HG02759 (cell line): ENCODE data around the gene AACS.
"Not testable (repeated sequence)": the region's sequence is repeated elsewhere in the genome, so short reads cannot be mapped to it uniquely, and the experiment has no call there.

Source experiments
- ATAC-seq: cut with Tn5 transposase; IDR thresholded peaks from one replicate; pipeline ENCODE4 v1.9.1; 2021; ENCODE audit warnings: mild to moderate bottlenecking, moderate library complexity; ENCODE audit not compliant: unreplicated experiment

Gene AACS

GRCh38 chr12:125056306-125056705 lies 8.9 kb upstream of the AACS start:
- no peak for ATAC-seq

DNA sequence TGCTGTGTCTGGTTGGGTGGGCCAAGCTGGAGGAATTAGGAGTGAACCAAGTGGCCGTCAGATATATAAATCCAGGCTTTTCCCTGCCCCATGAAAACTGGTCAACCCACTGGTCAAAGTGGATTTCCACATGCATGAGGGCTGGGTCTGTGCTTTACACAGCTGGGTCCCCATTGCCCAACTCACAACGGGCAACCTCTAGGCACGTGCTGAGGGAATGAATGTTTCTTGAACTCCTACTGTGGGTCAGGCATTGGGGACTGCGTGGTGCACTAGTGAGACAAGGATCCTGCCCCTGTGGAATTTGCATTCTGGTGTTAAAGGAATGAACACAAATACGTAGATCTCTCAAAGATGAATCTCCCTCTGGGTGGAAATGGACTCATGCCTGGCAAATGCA lies 7.5 kb upstream of the AACS start:
- ATAC-seq, result no peak

DNA sequence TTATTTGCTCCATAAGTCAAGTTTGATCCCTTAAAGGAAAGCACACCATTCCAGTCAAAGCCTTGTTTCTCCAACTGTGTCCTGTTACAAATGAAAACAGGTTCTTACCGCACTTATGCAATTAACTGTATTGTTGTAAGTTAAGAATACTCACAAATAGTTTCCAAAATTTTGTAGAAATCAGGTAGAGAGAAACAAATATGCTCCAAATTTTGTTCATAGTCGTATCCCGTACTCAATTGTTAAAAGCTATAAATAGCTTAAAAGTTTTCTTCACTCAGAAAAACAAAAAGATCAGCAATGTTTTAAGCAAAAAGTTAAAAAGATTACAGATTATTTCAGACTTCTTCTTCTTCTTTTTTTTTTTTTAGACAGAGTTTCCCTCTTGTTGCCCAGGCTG lies 4.0 kb upstream of the AACS start:
- ATAC-seq, result no peak

DNA sequence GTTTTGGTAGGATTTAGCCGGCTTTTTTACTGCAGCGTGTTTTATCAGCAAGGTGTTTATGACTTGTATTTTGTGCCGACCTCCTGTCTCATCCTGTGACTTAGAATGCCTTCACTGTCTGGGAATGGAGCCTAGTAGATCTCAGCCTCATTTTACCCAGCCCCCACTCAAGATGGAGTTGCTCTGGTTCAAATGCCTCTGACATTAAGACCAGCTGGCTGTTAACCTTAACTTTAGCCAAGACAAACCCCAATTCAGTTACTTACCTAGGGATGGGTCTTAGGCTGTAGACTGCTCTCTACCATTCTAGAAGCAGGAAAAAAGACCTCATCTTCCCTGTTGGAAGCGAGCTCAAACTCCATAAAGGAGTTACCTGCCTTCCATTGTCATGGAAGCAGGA lies 1.7 kb upstream of the AACS start:
- ATAC-seq, result not testable (repeated sequence)

GRCh38 chr12:125064492-125064891 lies 743 bp upstream of the AACS start:
- ATAC-seq, result no peak

GRCh38 chr12:125065919-125066570 lies 810 bp downstream of the AACS start:
- ATAC-seq, result no peak

GRCh38 chr12:125068391-125068790 lies 3.2 kb downstream of the AACS start:
- ATAC-seq, result no peak

GRCh38 chr12:125069616-125070015 lies 4.4 kb downstream of the AACS start:
- ATAC-seq, result no peak

GRCh38 chr12:125070112-125070511 lies 4.9 kb downstream of the AACS start:
- no peak for ATAC-seq

DNA sequence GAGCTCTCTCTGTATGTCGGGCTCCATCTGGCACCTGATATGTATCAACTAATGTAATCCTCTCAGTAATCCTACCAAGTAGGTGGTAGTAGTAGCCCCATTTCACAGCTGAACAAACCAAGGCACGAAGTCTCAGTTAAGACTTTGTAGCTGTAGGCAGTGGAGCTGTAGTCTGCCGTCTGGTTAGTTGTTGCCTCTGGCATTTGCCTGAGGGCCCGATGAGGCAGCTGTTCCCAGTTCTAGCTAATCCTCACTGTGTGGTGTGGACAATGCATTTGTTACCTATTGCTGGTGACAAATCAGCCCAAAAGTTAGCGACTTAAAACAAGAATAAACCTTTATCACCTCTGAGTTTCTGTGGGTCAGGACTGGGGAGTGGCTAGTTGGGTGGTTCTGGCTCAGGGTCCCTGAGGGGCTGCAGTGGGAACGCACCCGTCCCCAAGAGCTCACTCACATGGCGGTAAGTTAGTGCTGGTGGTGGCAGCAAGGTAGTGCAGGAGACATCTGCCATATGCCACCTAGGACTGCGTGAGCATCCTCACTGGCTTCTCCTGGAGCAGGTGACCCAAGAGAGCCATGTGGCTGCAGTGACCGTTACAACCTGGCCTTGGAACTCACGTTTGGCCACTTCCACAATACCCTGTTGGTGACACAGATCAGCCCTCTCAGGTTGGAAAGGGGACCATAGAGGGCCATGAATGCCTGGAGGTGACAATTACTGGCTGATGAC lies 5.6 kb downstream of the AACS start:
- no peak for ATAC-seq

- no peak for ATAC-seq
Observed at GRCh38 chr12:125071456-125071855, 6.2 kb downstream of the AACS start.

- no peak for ATAC-seq
Observed at GRCh38 chr12:125072496-125072895, 7.3 kb downstream of the AACS start.

- not testable (repeated sequence) for ATAC-seq
Observed at GRCh38 chr12:125074294-125074693, 9.1 kb downstream of the AACS start.

DNA sequence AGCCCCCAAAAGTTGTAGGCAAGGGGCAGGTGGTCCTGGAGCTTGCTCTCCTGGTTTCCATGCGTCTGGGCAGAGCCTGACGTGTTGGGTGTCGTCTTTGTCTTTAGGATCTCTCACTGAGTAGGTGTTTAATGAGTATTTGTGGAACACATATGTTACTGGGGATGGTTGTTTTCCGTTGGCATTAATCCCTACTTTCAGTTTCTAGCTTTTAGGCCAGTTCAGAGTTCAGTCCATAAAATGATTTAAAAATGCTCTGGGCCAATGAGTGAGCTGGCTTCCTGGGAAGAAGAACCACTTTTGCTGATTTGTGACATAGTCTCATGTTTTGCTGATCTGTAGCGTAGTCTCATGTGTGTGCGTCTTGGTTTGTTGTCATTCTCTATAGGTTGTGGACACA lies 10.9 kb downstream of the AACS start:
- ATAC-seq, result no peak

- ATAC-seq, result no peak
Observed at GRCh38 chr12:125079084-125079483, 13.8 kb downstream of the AACS start.

DNA sequence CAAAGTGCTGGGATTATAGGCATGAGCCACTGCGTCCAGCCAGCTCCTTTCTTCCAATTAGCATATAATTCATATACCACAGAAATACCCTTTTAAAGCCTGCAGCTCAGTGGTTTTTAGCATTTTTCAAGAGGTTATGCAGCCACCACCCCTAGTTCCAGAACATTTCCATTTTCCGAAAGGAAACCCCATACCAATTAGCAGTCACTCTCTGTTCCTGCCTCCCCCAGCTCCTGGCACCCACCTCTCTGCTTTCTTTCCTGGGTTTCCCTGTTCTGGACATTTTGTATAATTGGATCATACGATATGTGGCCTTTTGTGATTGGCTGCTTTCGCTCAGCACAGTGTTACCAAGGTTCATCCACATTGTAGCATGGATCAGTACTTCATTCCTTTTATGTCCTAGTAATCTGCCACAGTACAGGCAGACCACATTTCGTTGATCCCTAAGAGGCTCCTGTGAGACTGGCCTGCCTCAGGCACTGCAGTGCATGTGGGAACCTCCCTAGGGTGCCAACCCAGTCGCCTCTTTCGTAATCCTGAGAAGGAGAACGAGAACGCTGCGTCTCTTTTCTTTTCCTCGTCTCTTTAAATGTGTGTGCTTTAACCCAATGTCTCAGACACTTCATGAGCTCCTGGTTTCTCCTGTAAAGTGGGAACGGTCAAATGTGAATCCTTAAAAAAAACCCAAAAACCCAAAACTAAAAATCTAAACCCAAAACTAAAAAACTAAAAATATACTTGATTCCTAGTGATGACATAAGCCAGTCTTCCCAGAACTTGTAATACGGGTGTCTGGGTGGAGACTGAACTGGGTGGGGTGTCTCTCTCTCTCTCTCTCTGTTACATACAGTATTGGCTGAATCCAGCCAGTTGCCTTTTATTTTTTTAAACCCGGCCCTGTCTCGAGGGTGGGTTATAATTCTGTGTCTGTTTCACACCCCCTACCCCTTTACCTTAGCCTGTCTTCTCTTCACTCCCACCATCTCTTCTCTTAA lies 14.7 kb downstream of the AACS start:
- ATAC-seq, result no peak

GRCh38 chr12:125081427-125081826 lies 16.2 kb downstream of the AACS start:
- ATAC-seq, result no peak

DNA sequence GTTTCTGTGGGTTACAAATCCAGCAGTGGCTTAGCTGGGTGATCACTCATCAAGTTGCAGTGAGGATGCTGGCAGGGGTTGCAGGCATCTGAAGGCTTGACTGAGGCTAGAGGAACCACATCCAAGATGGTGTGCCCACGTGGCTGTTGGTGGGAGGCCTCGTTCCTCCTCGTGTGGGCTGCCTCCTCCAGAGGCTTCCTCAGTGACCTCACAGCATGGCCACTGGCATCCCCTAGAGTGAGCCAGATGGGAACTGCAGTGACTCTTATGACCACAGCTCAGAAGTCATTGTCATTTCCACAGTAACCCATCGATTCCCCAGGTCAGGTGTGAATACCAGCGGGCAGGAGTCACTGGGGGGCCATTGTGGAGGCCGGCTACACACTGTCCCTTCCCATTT lies 17.8 kb downstream of the AACS start:
- no peak for ATAC-seq

DNA sequence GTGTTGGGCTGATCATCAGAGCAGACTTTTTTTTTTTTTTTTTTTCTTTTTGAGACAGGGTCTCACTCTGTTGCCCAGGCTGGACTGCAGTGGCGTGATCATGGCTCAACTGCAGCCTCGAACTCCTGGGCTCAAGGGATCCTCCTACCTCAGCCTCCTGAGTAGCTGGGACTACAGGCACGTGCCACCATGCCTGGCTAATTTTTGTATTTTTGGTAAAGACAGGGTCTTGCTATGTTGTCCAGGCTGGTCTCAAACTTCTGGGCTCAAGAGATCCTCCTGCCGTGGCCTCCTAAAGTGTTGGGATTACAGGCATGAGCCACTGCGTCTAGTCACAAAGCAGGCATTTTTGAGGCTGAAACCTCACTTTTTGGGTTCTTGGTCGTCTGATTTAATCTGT lies 23.0 kb downstream of the AACS start:
- ATAC-seq, result not testable (repeated sequence)

DNA sequence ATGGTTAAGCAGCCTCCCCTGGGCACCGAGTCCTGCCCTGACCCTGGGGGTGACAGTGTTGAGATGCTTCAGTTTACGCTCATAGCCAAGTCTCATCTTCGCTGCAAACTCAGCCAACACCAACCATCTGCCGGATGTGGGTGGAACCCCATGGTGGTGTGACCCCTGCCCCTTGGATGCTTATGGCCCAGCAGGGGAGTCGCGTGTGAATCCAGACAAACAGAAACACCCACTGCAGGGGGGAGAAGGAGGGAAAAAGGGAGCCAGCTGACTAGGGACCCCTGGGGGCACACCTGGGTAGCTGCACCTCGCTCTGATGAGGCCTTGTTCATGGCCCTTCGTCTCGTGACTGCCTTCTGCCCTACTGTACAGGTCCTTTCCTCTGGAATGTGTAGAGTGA lies 23.8 kb downstream of the AACS start:
- ATAC-seq, result no peak

GRCh38 chr12:125089626-125090025 lies 24.4 kb downstream of the AACS start:
- ATAC-seq, result no peak
